SK-N-SH (cell line): Measurements from ENCODE around the gene BICC1. TPM values are rescaled to one million over a fixed set of nuclear protein-coding genes. Genes with fewer than 3 reads are reported as not detected.

ENCODE experiments used
- CTCF ChIA-PET: fragments of 300-600, 350-600 bp; formaldehyde crosslinking; extraction: SDS; loops from one replicate; lab custom pipeline; 2021; lab: Yijun Ruan, JAX
- POLR2A ChIA-PET: fragments of 350-600 bp; sonication (Branson Sonifier 250); formaldehyde crosslinking; extraction: SDS; loops from one replicate; lab custom pipeline; 2020; ENCODE audit warnings: antibody characterized with exemption, inconsistent platforms; lab: Yijun Ruan, JAX
- DNase-seq: peaks from one replicate; pipeline ENCODE4 v3.0.0; 2012
- H2AFZ ChIP-seq: fragments of 200-600 bp; sonication (generic); 2 replicates; pipeline ENCODE4 v1.8.1; 2016; ENCODE audit warnings: antibody characterized with exemption, mild to moderate bottlenecking, low read depth
- H3F3A ChIP-seq: fragments of 200-600 bp; sonication (generic); replicated peaks from 2 replicates; pipeline ENCODE3; 2016; ENCODE audit warnings: antibody characterized with exemption, mild to moderate bottlenecking; ENCODE audit not compliant: insufficient read depth
- H3K27ac ChIP-seq, 2 experiments: fragments of 200-500 bp in 1 of 2; fragments of 200-600 bp in 1 of 2; sonication (Bioruptor generic) in 1 of 2; sonication (generic), shearing (Covaris generic) in 1 of 2; 2 replicates each; pipeline versions ENCODE4 v1.5.1 to v1.6.1; 2014 to 2016; ENCODE audit warnings: low read depth in 2 of 2, inconsistent platforms in 1 of 2, low read length in 1 of 2, mild to moderate bottlenecking in 1 of 2, mixed read lengths in 1 of 2
- H3K27me3 ChIP-seq: fragments of 200-600 bp; sonication (generic), shearing (Covaris generic); 2 replicates; pipeline ENCODE4 v1.6.1; 2016; ENCODE audit warnings: mixed run types; ENCODE audit not compliant: insufficient read depth
- H3K36me3 ChIP-seq, 2 experiments: fragments of 200-500 bp in 1 of 2; fragments of 200-600 bp in 1 of 2; sonication (Bioruptor generic) in 1 of 2; sonication (generic) in 1 of 2; replicated peaks in 1 of 2; 2 replicates each; pipeline versions ENCODE3 to v1.5.1; 2014 to 2016; ENCODE audit warnings: low read length in 1 of 2, mild to moderate bottlenecking in 1 of 2; ENCODE audit not compliant: insufficient read depth in 2 of 2, control insufficient read depth in 1 of 2
- H3K4me1 ChIP-seq, 2 experiments: fragments of 200-500 bp in 1 of 2; fragments of 200-600 bp in 1 of 2; sonication (Bioruptor generic) in 1 of 2; sonication (generic), shearing (Covaris generic) in 1 of 2; 2 replicates each; pipeline versions ENCODE4 v1.5.1 to v1.6.1; 2014 to 2016; ENCODE audit warnings: low read depth in 1 of 2, low read length in 1 of 2, mixed run types in 1 of 2; ENCODE audit not compliant: insufficient read depth in 2 of 2, control insufficient read depth in 1 of 2
- H3K4me2 ChIP-seq: fragments of 200-600 bp; sonication (generic), shearing (Covaris generic); 2 replicates; pipeline ENCODE4 v1.6.1; 2017; ENCODE audit warnings: mixed run types
- H3K4me3 ChIP-seq, 2 experiments: fragments of 200-500 bp in 1 of 2; fragments of 200-600 bp in 1 of 2; sonication (Bioruptor generic) in 1 of 2; sonication (generic), shearing (Covaris generic) in 1 of 2; 2 replicates each; pipeline versions ENCODE4 v1.5.1 to v1.8.1; 2014 to 2016; ENCODE audit warnings: low read depth in 2 of 2, inconsistent platforms in 1 of 2, low read length in 1 of 2, mild to moderate bottlenecking in 1 of 2, mixed read lengths in 1 of 2, moderate library complexity in 1 of 2
- H3K79me2 ChIP-seq: fragments of 200-600 bp; sonication (generic); 2 replicates; pipeline ENCODE4 v1.8.1; 2017; ENCODE audit warnings: mild to moderate bottlenecking; ENCODE audit not compliant: insufficient read depth
- H3K9ac ChIP-seq: fragments of 200-600 bp; sonication (generic); 2 replicates; pipeline ENCODE4 v1.6.1; 2017; ENCODE audit warnings: mixed run types
- H3K9me2 ChIP-seq: fragments of 200-600 bp; sonication (generic); 2 replicates; pipeline ENCODE4 v1.6.1; 2017; ENCODE audit warnings: mixed run types
- H3K9me3 ChIP-seq: fragments of 200-600 bp; sonication (generic); 2 replicates; pipeline ENCODE4 v1.6.1; 2017; ENCODE audit warnings: mixed run types, mild to moderate bottlenecking, moderate library complexity
- H4K20me1 ChIP-seq: fragments of 200-600 bp; sonication (generic); 2 replicates; pipeline ENCODE4 v1.6.1; 2017; ENCODE audit warnings: mild to moderate bottlenecking, mixed run types; ENCODE audit not compliant: insufficient read depth
- EZH2phosphoT487 ChIP-seq: fragments of 200-600 bp; sonication (generic); IDR thresholded peaks from 2 replicates; pipeline ENCODE4 v1.6.1; 2017; ENCODE audit warnings: low read depth, mixed run types, mild to moderate bottlenecking, antibody characterized with exemption, moderate library complexity, borderline replicate concordance
- FOSL2 ChIP-seq: IDR thresholded peaks from 2 replicates; pipeline ENCODE4 v1.4.0; 2012; ENCODE audit warnings: low read depth, mild to moderate bottlenecking, moderate library complexity, borderline replicate concordance
- NFIC ChIP-seq: IDR thresholded peaks from 2 replicates; pipeline ENCODE4 v1.4.0; 2012; ENCODE audit warnings: borderline replicate concordance
- RAD21 ChIP-seq: IDR thresholded peaks from 2 replicates; pipeline ENCODE4 v1.6.1; 2012; ENCODE audit warnings: mild to moderate bottlenecking, low read length
- RCOR1 ChIP-seq: fragments of 150-350 bp; IDR thresholded peaks from 2 replicates; pipeline ENCODE4 v1.6.1; 2017; ENCODE audit warnings: antibody characterized with exemption, low read length
- RFX5 ChIP-seq: IDR thresholded peaks from 2 replicates; pipeline ENCODE4 v1.6.1; 2012; ENCODE audit warnings: mild to moderate bottlenecking, improper control_type of control experiment, low read length
- RXRA ChIP-seq: IDR thresholded peaks from 2 replicates; pipeline ENCODE4 v1.4.0; 2012; ENCODE audit warnings: low read depth, mild to moderate bottlenecking, borderline replicate concordance
- SMC3 ChIP-seq: IDR thresholded peaks from 2 replicates; pipeline ENCODE4 v1.6.1; 2012; ENCODE audit warnings: low read depth, low read length, improper control_type of control experiment
- TCF12 ChIP-seq: IDR thresholded peaks from 2 replicates; pipeline ENCODE4 v1.4.0; 2012
- YY1 ChIP-seq: IDR thresholded peaks from 2 replicates; pipeline ENCODE4 v1.4.0; 2012; ENCODE audit warnings: low read depth, mild to moderate bottlenecking
- WGBS: methylation state at CpG from one replicate; pipeline ENCODE4 v1.1.6; 2017; ENCODE audit warnings: low lambda C conversion rate; 5-methylcytosine and 5-hydroxymethylcytosine counted together
- polyA plus RNA-seq, 3 experiments: library from polyadenylated mRNA; depleted of rRNA; stranded (reverse); fragments of >200 nt; gene quantifications; 2 replicates each; pipeline ENCODE4 v1.2.3, GENCODE V29; 2012
- TF ChIP-seq, protein P1 (sequence below): IDR thresholded peaks from 2 replicates; pipeline ENCODE4 v1.4.0; 2012; ENCODE audit warnings: low read depth
- TF ChIP-seq, protein P2 (sequence below): IDR thresholded peaks from 2 replicates; pipeline ENCODE4 v1.6.1; 2012; ENCODE audit warnings: mild to moderate bottlenecking, low read depth, low read length, moderate library complexity
- TF ChIP-seq, protein P3 (sequence below): fragments of 150-350 bp; IDR thresholded peaks from 2 replicates; pipeline ENCODE4 v1.6.1; 2016; ENCODE audit warnings: mild to moderate bottlenecking, low read depth, low read length
- TF ChIP-seq, protein P4 (sequence below): fragments of 200-600 bp; sonication (generic); IDR thresholded peaks from 2 replicates; pipeline ENCODE4 v1.6.1; 2017; ENCODE audit warnings: antibody characterized with exemption, mild to moderate bottlenecking, moderate library complexity

BICC1 gene
- polyA plus RNA-seq, 1 of the 3 experiments (the other 2 are of a cell fraction) = 1.5 TPM

- Histone ChIP-seq H3K27ac (no peak overlapping the region), H3K9ac (no peak overlapping the region), H3K4me1 (no peaks in the 10 kb centered on the region; a peak in 1 of 4 replicates), H3K36me3 (no peaks in the 10 kb centered on the region), H2AFZ (no peak overlapping the region), H3K27me3 (no peaks in the 10 kb centered on the region), H3K4me3 (no peak overlapping the region), H3K4me2 (no peak overlapping the region), H3F3A (peaks cover 3% of the 10 kb centered on the region), H4K20me1 (no peaks in the 10 kb centered on the region), H3K9me3 (no peaks in the 10 kb centered on the region), H3K9me2 (no peaks in the 10 kb centered on the region), H3K79me2 (no peaks in the 10 kb centered on the region)
- ChIA-PET POLR2A (no interaction called here), CTCF (interaction anchor here (1.5 kb wide), 1 partner anchor 182 kb away, joined by 3 read pairs; no protein-coding TSS in a partner anchor)
- 88% methylated on average over 1 of the region's 1 CpG for WGBS
- TF ChIP-seq, protein P1, sequence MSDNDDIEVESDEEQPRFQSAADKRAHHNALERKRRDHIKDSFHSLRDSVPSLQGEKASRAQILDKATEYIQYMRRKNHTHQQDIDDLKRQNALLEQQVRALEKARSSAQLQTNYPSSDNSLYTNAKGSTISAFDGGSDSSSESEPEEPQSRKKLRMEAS = no peak
- TF ChIP-seq RCOR1 = no peak
- TF ChIP-seq, protein P2, sequence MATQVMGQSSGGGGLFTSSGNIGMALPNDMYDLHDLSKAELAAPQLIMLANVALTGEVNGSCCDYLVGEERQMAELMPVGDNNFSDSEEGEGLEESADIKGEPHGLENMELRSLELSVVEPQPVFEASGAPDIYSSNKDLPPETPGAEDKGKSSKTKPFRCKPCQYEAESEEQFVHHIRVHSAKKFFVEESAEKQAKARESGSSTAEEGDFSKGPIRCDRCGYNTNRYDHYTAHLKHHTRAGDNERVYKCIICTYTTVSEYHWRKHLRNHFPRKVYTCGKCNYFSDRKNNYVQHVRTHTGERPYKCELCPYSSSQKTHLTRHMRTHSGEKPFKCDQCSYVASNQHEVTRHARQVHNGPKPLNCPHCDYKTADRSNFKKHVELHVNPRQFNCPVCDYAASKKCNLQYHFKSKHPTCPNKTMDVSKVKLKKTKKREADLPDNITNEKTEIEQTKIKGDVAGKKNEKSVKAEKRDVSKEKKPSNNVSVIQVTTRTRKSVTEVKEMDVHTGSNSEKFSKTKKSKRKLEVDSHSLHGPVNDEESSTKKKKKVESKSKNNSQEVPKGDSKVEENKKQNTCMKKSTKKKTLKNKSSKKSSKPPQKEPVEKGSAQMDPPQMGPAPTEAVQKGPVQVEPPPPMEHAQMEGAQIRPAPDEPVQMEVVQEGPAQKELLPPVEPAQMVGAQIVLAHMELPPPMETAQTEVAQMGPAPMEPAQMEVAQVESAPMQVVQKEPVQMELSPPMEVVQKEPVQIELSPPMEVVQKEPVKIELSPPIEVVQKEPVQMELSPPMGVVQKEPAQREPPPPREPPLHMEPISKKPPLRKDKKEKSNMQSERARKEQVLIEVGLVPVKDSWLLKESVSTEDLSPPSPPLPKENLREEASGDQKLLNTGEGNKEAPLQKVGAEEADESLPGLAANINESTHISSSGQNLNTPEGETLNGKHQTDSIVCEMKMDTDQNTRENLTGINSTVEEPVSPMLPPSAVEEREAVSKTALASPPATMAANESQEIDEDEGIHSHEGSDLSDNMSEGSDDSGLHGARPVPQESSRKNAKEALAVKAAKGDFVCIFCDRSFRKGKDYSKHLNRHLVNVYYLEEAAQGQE = no peak
- peak; percentile 21; the same call in 1 of the 2 replicates for TF ChIP-seq RAD21
- no peak for TF ChIP-seq YY1
- no peak for TF ChIP-seq RXRA
- TF ChIP-seq EZH2phosphoT487 = no peak
- no peak for TF ChIP-seq RFX5
- no peak for TF ChIP-seq TCF12
- no peak for TF ChIP-seq FOSL2
- TF ChIP-seq, protein P3, sequence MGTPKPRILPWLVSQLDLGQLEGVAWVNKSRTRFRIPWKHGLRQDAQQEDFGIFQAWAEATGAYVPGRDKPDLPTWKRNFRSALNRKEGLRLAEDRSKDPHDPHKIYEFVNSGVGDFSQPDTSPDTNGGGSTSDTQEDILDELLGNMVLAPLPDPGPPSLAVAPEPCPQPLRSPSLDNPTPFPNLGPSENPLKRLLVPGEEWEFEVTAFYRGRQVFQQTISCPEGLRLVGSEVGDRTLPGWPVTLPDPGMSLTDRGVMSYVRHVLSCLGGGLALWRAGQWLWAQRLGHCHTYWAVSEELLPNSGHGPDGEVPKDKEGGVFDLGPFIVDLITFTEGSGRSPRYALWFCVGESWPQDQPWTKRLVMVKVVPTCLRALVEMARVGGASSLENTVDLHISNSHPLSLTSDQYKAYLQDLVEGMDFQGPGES = no peak
- peak; percentile 32 for TF ChIP-seq SMC3
- TF ChIP-seq NFIC = no peak
- TF ChIP-seq, protein P4, sequence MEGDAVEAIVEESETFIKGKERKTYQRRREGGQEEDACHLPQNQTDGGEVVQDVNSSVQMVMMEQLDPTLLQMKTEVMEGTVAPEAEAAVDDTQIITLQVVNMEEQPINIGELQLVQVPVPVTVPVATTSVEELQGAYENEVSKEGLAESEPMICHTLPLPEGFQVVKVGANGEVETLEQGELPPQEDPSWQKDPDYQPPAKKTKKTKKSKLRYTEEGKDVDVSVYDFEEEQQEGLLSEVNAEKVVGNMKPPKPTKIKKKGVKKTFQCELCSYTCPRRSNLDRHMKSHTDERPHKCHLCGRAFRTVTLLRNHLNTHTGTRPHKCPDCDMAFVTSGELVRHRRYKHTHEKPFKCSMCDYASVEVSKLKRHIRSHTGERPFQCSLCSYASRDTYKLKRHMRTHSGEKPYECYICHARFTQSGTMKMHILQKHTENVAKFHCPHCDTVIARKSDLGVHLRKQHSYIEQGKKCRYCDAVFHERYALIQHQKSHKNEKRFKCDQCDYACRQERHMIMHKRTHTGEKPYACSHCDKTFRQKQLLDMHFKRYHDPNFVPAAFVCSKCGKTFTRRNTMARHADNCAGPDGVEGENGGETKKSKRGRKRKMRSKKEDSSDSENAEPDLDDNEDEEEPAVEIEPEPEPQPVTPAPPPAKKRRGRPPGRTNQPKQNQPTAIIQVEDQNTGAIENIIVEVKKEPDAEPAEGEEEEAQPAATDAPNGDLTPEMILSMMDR = peak; percentile 24; the same call in 1 of the 2 replicates
- DNase-seq = no peak
Observed at GRCh38 chr10:58712982-58713381, 200.3 kb downstream of the BICC1 start.
